ENCODE measurements around the gene CHCHD3. TPM values are rescaled to one million over a fixed set of nuclear protein-coding genes. Genes with fewer than 3 reads are reported as not detected.

CHCHD3 gene
- polyA plus RNA-seq, 1 donor (not counting 4 experiments of a cell fraction or from before 2014, with no cell fraction given): 59.2 TPM

DNA sequence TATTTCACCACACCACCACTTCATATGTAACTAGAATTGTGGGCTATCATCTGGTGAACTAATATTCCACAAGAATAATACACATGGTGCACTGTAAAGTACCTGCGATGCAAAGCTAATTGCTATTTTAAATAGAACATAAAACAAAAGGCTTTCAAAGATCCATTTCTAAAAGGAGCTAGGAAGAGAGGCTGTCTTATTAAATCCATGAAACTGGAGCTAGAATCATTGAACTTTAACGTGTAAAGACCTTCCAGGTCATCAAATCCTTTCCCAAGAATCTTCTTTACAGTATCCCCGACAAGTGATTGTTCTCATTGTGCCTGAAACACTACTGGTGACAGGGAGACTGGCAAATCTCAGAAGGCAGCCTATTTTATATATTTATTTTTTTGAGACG is 224.9 kb downstream of the CHCHD3 start:
- no peak for FAIRE-seq
- no peaks in the 10 kb centered on the region for H3K27me3 ChIP-seq (ENCODE audit: control insufficient read depth, extremely low read depth, insufficient read depth, low read length)
- dilution Hi-C loops (cut with MboI; ENCODE audit: extremely low pct_ligation_motif_present, low sequenced_read_pairs): no loop called here

DNA sequence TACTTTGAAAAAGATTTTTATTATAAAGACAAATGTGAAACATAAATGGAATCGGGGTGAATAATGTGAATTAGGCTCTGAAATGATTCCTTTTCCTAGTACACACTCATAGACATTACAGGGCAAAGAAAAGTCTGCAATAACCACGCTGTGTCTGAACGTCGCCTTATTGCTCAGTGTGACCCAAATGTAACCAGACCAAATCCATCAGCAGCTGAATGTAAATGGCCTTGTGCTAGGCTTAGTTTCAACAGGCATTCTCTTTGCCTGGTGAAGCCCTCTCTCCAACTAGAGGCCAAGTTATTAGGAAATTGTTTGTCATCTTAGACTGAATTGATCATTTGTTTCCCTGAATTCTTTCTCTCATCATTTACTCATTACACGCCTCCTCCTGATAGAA is 225.5 kb downstream of the CHCHD3 start:
- Histone ChIP-seq H3K9ac (ENCODE audit: control insufficient read depth, extremely low read depth, insufficient read depth, low read length) (no peak overlapping the region), H3K27ac (ENCODE audit: control insufficient read depth, insufficient read depth, low read length) (no peak overlapping the region), H3K36me3 (ENCODE audit: control insufficient read depth in 2 of 2, extremely low read depth in 1 of 2, insufficient read depth in 2 of 2, low read length in 2 of 2) (no peaks in the 10 kb centered on the region), H3K27me3 (ENCODE audit: control insufficient read depth, extremely low read depth, insufficient read depth, low read length) (no peaks in the 10 kb centered on the region), H3K4me1 (ENCODE audit: control insufficient read depth, extremely low read depth, insufficient read depth, low read length) (no peaks in the 10 kb centered on the region), H3K9me1 (ENCODE audit: control insufficient read depth, extremely low read depth, insufficient read depth, low read length) (no peaks in the 10 kb centered on the region), H3K4me3 (ENCODE audit: control insufficient read depth in 2 of 3, extremely low read depth in 1 of 3, insufficient read depth in 2 of 3, low read depth in 1 of 3, low read length in 3 of 3) (no peak overlapping the region), H3K9me3 (ENCODE audit: control insufficient read depth, low read depth, low read length) (no peaks in the 10 kb centered on the region), H4K20me1 (ENCODE audit: control insufficient read depth, extremely low read depth, insufficient read depth, low read length) (no peaks in the 10 kb centered on the region), H3K4me2 (ENCODE audit: control insufficient read depth, extremely low read depth, insufficient read depth, low read depth, low read length) (no peak overlapping the region), H2AFZ (ENCODE audit: control insufficient read depth, low read length) (no peak overlapping the region), H3K79me2 (ENCODE audit: control insufficient read depth, insufficient read depth, low read length) (no peaks in the 10 kb centered on the region)
- FAIRE-seq (no peak), DNase-seq (ENCODE audit: low read depth, low spot score) (no peak)
- TF ChIP-seq CTCF (optimal IDR thresholded peaks at IDR 0.05 in 1 of 3, IDR thresholded peaks at IDR 0.05 in 1 of 3, conservative IDR thresholded peaks at IDR 0.05 in 1 of 3; ENCODE audit: extremely low read depth in 1 of 3, insufficient read depth in 2 of 3, low read length in 3 of 3) (no peak), EZH2 (IDR thresholded peaks at IDR 0.05; ENCODE audit: low read length) (no peak)
- dilution Hi-C loops (cut with MboI; ENCODE audit: extremely low pct_ligation_motif_present, low sequenced_read_pairs): no loop called here

More for the DNA sequence above, 224.9 kb downstream of the CHCHD3 start:
- Histone ChIP-seq H3K4me1 (ENCODE audit: control insufficient read depth, extremely low read depth, insufficient read depth, low read length) (no peaks in the 10 kb centered on the region), H3K36me3 (ENCODE audit: control insufficient read depth in 2 of 2, extremely low read depth in 1 of 2, insufficient read depth in 2 of 2, low read length in 2 of 2) (no peaks in the 10 kb centered on the region), H3K4me2 (ENCODE audit: control insufficient read depth, extremely low read depth, insufficient read depth, low read depth, low read length) (no peak overlapping the region), H3K27ac (ENCODE audit: control insufficient read depth, insufficient read depth, low read length) (no peak overlapping the region), H3K4me3 (ENCODE audit: control insufficient read depth in 2 of 3, extremely low read depth in 1 of 3, insufficient read depth in 2 of 3, low read depth in 1 of 3, low read length in 3 of 3) (no peak overlapping the region), H4K20me1 (ENCODE audit: control insufficient read depth, extremely low read depth, insufficient read depth, low read length) (no peaks in the 10 kb centered on the region), H3K9ac (ENCODE audit: control insufficient read depth, extremely low read depth, insufficient read depth, low read length) (no peak overlapping the region), H3K9me3 (ENCODE audit: control insufficient read depth, low read depth, low read length) (no peaks in the 10 kb centered on the region), H3K9me1 (ENCODE audit: control insufficient read depth, extremely low read depth, insufficient read depth, low read length) (no peaks in the 10 kb centered on the region), H3K79me2 (ENCODE audit: control insufficient read depth, insufficient read depth, low read length) (no peaks in the 10 kb centered on the region), H2AFZ (ENCODE audit: control insufficient read depth, low read length) (no peak overlapping the region)
- TF ChIP-seq EZH2 (IDR thresholded peaks at IDR 0.05; ENCODE audit: low read length) (no peak), CTCF (optimal IDR thresholded peaks at IDR 0.05 in 1 of 3, IDR thresholded peaks at IDR 0.05 in 1 of 3, conservative IDR thresholded peaks at IDR 0.05 in 1 of 3; ENCODE audit: extremely low read depth in 1 of 3, insufficient read depth in 2 of 3, low read length in 3 of 3) (no peak)
- no peak for DNase-seq (ENCODE audit: low read depth, low spot score)
